Measurements from ENCODE around the gene ATP1B1. TPM values are rescaled to one million over a fixed set of nuclear protein-coding genes. Genes with fewer than 3 reads are reported as not detected.

Gene ATP1B1
- total RNA-seq, 1 experiment from 2014 or later: 44.4 TPM

DNA sequence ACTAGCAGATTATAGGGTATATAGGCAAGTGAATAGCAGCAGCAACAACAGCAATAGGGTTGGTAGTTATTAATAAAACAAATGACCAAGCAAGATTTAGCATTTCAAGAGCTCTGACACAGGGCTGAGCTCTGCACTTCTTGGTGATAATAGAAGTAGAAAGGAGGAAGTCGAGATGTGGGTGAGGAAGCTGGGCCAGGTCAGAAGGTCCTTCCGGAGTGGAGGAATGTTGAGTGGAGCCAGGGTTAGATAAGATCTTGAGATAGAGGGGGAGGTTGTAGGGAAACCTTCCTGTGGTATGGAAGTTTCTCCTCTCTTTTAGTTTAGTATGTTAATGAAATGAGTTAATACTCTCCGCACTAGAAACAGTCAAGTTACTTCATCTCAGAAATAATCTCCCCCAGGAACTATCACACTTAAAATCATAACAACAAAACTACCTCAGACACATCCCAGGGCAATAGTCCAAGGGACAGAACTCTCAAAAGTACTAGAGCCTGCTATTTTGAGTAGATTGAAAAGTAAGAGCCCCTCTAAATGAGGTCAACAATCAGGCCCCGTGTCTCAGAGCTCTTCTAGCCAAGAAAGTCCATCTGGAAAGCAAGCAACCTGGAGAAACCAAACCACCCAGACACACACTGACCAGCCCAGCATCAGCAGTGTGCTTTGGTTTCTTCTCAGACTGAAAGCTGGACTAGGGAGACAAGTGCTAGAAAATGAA lies 45.4 kb upstream of the ATP1B1 start:
- Histone ChIP-seq H3K23ac (ENCODE audit: insufficient read length, low read depth, low read length) (no peak overlapping the region), H4K5ac (ENCODE audit: insufficient read length, low read depth, low read length) (no peak overlapping the region), H3K4me2 (ENCODE audit: insufficient read depth, insufficient read length, low read length) (no peak overlapping the region), H2AK5ac (ENCODE audit: insufficient read length, low read length) (no peak overlapping the region), H3K4ac (ENCODE audit: low read depth, low read length) (no peak overlapping the region), H4K20me1 (ENCODE audit: control insufficient read depth, insufficient read depth, insufficient read length) (no peaks in the 10 kb centered on the region), H4K8ac (replicated peaks; ENCODE audit: insufficient read length, low read depth, low read length) (no peak overlapping the region), H3K9ac (ENCODE audit: extremely low read depth, insufficient read length, low read length) (no peak overlapping the region), H2BK12ac (ENCODE audit: insufficient read length, low read depth, low read length) (no peak overlapping the region), H3K79me1 (ENCODE audit: insufficient read depth, low read depth, low read length, poor library complexity, severe bottlenecking) (no peaks in the 10 kb centered on the region), H4K91ac (ENCODE audit: insufficient read length, low read depth, low read length) (no peak overlapping the region), H2BK20ac (ENCODE audit: low read depth, low read length, poor library complexity, severe bottlenecking) (no peak overlapping the region), H3K27me3 (ENCODE audit: insufficient read depth, low read length) (no peaks in the 10 kb centered on the region), H2AFZ (ENCODE audit: low read length) (no peak overlapping the region), H3K14ac (ENCODE audit: insufficient read depth, low read length) (no peak overlapping the region), H3K4me1 (ENCODE audit: insufficient read depth, low read length) (no peaks in the 10 kb centered on the region), H3K79me2 (ENCODE audit: insufficient read depth, low read length) (no peaks in the 10 kb centered on the region), H3K18ac (ENCODE audit: insufficient read length, low read depth, low read length) (no peak overlapping the region), H2BK120ac (ENCODE audit: low read depth, low read length, poor library complexity, severe bottlenecking) (no peak overlapping the region), H3K56ac (ENCODE audit: insufficient read length, low read depth, low read length) (no peak overlapping the region), H2BK5ac (ENCODE audit: insufficient read length, low read length) (no peak overlapping the region), H2BK15ac (ENCODE audit: low read depth, low read length) (no peak overlapping the region), H3K23me2 (ENCODE audit: insufficient read length, low read depth, low read length, poor library complexity, severe bottlenecking) (no peaks in the 10 kb centered on the region), H3K27ac (ENCODE audit: insufficient read length, low read depth, low read length) (no peak overlapping the region), H3K9me3 (ENCODE audit: control insufficient read depth, low read depth, low read length) (no peaks in the 10 kb centered on the region), H3T11ph (ENCODE audit: low read length) (no peak overlapping the region)
- DNase-seq: no peak
- H3K27me3 Mint-ChIP-seq (ENCODE audit: low read depth): no peaks in the 10 kb centered on the region
- peaks cover 10% of the 10 kb centered on the region in 2 experiments for H3K4me1 Mint-ChIP-seq
- WGBS (ENCODE audit: extremely low coverage, insufficient read length, low lambda C conversion rate): no CpG with 5 or more reads among the region's 4 CpGs
- H3K27ac Mint-ChIP-seq: no peak overlapping the region
- peaks cover 0 to 9% (median 0%) of the 10 kb centered on the region in 3 experiments; a peak in 1 of 7 replicates for H3K36me3 Mint-ChIP-seq (ENCODE audit: insufficient read depth in 1 of 3, low read depth in 3 of 3)
- no peak overlapping the region for H3K4me3 Mint-ChIP-seq
- TF ChIP-seq, protein P1, sequence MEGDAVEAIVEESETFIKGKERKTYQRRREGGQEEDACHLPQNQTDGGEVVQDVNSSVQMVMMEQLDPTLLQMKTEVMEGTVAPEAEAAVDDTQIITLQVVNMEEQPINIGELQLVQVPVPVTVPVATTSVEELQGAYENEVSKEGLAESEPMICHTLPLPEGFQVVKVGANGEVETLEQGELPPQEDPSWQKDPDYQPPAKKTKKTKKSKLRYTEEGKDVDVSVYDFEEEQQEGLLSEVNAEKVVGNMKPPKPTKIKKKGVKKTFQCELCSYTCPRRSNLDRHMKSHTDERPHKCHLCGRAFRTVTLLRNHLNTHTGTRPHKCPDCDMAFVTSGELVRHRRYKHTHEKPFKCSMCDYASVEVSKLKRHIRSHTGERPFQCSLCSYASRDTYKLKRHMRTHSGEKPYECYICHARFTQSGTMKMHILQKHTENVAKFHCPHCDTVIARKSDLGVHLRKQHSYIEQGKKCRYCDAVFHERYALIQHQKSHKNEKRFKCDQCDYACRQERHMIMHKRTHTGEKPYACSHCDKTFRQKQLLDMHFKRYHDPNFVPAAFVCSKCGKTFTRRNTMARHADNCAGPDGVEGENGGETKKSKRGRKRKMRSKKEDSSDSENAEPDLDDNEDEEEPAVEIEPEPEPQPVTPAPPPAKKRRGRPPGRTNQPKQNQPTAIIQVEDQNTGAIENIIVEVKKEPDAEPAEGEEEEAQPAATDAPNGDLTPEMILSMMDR (conservative IDR thresholded peaks at IDR 0.05): no peak
- H3K9me3 Mint-ChIP-seq: peaks cover 9 to 12% of the 10 kb centered on the region in 2 experiments; a peak in 3 of 5 replicates

Measured in H9 (cell line).